Activated CD8-positive, alpha-beta memory T cell treated with anti-CD3 and anti-CD28 coated beads for 48 hours (primary cell): Measurements from ENCODE around the gene GPR22.

ENCODE experiments used
- DNase-seq, 3 experiments: peaks; one replicate each; pipeline ENCODE4 v3.0.0-alpha.2; 2020; ENCODE audit warnings: low read depth in 2 of 3, low spot score in 2 of 3

GPR22 gene, protein sequence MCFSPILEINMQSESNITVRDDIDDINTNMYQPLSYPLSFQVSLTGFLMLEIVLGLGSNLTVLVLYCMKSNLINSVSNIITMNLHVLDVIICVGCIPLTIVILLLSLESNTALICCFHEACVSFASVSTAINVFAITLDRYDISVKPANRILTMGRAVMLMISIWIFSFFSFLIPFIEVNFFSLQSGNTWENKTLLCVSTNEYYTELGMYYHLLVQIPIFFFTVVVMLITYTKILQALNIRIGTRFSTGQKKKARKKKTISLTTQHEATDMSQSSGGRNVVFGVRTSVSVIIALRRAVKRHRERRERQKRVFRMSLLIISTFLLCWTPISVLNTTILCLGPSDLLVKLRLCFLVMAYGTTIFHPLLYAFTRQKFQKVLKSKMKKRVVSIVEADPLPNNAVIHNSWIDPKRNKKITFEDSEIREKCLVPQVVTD

DNA sequence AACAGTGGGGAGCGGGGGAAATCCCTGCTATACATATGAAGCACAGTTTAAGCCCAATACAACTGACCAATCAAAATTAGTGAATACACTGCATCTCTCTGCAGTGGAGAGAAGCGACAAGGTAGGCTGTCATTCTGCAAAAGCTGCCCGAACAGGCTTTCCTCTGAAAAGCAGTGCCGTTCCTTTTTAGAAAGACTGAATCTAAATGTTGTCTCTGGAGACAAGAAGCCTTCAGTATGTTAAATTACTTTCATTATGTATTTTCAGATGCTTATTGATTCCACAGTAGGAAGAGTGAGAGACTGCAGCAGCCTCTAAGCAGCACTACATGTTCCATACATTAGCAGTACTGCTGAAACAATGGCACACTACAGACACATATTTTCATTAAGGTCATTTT is at the start of gene GPR22:
Gene GPR22, plus strand, starts transcription at position 129 of the 400 bp plus-strand sequence. CDS start 4,004 bp downstream, outside the sequence.
- DNase-seq, result no peak

DNA sequence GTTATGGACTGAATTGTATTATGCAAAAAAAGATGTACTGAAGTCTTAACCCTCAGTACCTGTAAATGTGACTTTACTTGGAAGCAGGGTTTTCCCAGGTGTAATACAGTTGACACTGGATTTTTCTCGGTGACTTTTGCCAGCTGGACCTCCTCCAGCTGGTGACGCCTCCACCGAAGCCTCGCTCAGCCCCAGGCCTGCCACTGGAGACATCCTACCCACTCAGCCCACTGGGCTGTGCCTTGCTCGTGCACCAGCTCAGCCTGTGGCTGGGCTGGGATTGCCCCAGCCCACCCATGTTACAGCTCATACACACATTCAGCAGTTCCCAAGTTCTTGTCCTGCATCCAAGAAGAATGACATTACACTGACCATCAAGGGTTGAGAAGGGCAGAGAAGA is 42.4 kb upstream of the GPR22 start:
- DNase-seq, result no peak

DNA sequence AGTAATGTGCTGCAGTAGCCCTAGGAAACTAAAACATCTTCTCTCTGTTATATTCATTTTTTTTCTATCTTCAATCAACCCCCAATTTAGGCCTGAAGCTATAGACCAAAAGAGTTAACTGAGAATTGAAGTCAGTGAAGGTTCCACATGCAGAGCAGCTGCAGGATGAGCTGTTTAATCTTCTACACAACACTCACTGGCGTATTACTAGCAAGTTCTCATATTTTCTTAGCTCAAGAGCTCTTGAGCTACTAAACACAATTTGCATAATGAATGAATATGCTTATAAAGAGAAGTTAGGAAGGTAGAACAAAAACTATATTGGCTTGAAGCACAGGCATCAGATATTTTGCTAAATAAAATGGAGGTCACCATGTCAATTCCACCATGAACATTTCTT is 41.2 kb upstream of the GPR22 start:
- no peak for DNase-seq

DNA sequence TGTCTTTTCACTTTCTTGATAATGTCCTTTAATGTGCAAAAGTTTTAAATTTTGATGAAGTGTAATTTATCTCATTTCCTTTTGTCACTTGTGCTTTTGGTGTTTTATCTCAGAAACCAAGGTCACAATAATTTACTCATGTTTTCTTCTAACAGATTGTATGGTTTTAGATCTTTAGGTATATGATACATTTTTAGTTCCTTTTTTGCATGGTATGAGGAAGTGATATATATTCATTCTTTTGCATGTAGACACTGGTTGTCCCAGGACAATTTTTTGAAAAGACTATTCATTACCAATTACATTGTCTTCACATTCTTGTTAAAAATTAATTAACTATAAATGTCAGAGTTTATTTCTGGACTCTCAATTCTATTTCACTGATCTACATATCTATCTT is 39.8 kb upstream of the GPR22 start:
- no peak for DNase-seq

DNA sequence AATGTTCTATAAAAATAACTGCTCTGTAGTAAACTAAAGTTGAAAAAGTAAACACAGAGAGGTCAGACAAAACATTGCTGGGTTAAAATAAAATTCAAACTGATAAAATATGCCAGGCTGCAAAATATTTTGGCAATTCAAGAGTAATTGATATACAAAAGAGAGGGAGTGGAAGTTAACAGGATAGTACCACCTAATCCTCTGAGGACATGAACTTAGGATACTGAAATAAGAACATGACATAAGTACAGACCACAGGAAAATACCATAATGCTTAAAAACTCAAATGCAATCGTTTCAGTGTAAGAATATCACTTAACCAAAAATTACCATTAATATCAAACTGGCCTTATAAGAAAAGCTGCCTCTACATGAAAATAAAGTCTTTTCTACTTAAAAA is 37.6 kb upstream of the GPR22 start:
- DNase-seq, result no peak

DNA sequence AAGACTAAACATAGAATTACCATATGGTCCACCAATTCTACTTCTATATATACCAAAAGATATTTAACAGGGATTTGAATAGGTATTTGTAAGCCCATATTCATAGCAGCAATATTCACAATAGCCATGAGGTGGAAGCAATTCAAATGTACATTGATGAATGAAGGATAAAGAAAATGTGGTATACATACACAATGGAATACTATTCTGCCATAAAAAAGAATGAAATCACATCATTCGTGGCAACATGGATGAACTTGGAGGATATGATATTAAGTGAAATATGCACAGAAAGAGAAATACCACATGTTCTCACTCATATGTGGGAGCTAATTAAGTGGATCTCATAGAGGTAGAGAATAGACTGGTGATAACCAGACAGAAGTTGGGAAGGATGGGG is 34.1 kb upstream of the GPR22 start:
- no peak for DNase-seq

DNA sequence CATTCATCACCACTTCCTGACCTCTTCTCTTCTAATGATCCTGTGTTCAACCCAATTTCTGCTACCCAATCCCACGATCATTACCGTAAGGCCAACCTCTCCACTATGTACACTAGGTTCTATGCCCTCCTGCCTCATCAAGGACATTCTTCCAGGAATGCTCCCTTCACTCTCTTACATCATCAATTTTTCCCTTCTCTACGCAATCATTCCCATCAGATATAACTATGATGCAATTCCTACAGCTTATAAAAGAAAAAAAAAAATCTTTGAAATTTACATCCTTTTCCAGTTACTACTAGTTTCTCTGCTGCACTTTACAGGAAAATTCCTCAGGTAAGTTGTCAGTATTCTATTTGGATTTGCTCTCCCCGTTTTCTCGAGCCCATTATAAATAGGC is 30.8 kb upstream of the GPR22 start:
- DNase-seq, result no peak

DNA sequence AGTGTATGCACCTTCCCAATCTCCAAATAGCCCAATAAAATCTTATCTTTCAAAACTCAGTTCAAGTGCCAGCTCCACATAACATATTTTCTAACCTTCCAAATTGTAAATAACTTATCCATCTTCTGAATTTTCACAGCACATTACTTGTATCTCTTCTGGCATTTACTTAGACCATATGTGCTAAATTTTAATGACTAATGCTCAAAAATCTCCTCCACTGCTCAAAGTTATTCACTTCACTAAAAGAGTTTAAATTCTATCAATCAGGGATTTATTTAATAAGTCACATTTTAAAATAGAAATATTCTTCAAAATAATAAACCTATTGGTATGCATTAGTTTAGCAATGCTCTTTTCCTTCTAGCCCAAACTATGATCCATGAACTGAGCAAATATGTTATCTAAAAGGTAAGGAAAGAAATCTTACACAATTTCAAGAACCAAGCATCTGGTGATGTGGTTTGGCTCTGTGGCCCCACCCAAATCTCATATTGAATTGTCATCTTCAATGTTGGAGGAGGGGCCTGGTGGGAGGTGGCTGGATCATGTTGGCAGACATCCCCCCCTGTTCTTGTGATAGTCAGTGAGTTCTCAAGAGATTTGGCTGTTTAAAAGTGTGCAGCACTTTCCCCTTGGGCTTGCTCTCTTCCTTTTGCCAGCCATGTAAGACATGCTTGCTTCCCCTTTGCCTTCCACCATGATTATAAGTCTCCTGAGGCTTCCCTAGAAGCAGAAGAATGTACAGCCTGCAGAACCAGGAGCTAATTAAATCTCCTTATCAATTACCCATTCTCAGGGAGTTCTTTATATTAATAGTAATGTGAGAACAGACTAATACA is 28.1 kb upstream of the GPR22 start:
- no peak for DNase-seq

DNA sequence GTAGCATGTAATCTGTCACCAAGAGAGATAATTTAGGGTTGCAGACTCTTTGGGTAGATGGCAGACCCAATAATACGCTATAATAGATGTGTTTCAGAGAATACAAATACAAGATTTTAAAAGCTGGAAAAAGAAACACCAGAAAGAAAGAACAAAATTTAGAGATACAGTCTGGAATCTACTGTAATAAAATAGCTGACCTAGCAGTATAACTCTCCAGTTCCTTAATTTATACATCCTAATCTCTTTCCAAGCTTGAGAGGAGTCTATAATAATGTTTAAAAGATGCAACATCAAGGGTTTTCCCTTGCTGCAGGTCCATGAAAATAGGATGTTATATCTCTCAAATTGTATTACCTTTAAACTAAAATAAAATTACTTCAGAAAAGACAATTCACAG is 27.2 kb upstream of the GPR22 start:
- DNase-seq, result no peak

DNA sequence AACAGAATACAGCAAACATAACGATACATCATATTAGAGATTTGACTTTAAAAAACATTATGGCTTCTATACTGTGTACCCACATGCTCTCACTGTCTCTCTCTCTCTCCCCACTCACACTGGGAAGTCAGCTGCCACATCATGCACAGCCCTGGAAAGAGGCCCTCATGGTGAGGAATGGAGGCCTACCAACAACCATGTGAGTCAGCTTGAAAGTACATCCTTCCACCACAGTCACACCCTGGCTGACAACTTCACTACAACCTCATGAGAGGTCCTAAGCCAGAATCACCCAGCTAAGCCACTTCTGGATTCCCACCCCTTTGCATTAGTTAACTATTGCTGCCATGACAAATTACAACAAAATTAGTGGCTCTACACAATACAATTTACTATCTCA is 23.3 kb upstream of the GPR22 start:
- no peak for DNase-seq

DNA sequence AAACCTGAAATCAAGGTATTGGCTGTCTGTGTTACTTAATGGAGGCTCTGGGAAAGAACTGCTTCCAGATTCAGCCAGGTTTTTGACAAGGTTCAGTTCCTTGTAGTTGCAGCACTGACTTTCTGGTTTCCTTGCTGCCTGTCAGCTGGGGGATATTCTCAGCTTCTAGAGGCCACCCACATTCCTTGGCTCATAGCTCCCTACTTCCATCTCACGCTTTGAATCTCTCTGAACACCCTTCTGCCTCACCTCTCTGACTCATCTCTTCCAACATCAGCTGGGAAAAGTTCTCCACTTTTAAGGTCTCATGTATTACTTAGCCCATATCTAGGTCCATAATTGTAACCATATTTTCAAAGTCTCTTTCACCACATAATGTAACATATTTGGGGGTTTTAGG is 22.9 kb upstream of the GPR22 start:
- DNase-seq, result no peak

DNA sequence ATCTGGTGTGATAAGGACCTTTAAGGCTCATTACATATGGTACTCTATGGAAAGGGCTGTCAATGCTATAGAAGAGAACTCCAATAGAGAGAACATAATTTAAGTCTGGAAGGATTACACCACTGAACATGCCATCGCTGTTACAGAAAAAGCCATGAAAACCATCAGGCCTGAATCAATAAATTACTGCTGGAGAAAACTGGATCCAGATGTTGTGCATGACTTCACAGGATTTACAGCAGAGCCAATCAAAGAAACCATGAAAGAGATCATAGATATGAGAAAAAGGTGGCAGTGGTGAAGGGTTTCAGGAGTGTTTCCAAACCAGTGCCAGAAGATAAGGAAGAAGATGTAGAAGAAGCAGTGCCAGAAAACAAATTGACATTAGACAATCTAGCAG is 18.9 kb upstream of the GPR22 start:
- no peak for DNase-seq

DNA sequence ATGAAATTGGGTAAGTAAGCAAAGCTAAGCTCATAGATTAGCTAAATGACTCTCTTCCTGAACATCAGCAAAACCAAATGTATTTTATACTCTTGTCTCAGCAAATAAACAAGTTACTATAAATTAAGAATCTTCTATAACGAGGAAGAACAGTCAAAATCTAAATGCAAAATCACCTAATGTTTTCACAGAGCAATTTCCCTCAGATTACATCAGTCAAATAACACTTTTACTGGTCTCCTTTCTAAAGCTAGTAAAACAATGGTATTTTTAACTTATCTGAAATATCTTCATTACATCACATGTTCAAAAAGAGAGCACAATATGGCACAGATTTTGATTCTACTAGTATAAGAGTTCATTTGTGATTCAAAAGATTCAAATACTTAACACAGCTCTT is 16.5 kb upstream of the GPR22 start:
- no peak for DNase-seq

DNA sequence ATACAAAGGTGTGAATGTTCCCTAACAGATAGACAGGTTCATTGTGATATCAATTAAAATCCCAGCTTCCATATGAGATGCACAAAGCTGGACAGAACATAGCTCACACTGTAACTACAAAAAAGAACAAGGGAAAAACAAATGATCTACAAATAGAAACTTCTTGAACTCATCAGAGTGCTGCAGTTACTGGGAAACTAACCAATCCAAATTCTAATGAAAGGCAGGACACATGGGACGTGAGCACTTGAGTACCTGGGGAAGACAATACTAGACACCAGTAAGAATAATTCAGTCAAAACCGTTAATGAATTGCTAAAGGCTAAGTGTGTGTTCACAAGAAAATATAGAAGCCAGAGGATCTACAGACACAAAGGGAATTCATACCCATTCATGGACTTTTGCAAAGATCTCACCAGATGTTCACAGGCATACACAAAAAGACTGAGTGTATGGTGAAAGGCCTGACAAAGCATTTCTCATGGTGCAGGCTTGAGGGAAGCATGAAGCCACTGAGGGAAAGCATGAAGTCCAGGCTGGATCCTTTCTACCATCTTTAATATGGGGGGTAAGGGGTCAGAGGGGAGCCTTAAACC is 7.8 kb upstream of the GPR22 start:
- DNase-seq, result no peak

DNA sequence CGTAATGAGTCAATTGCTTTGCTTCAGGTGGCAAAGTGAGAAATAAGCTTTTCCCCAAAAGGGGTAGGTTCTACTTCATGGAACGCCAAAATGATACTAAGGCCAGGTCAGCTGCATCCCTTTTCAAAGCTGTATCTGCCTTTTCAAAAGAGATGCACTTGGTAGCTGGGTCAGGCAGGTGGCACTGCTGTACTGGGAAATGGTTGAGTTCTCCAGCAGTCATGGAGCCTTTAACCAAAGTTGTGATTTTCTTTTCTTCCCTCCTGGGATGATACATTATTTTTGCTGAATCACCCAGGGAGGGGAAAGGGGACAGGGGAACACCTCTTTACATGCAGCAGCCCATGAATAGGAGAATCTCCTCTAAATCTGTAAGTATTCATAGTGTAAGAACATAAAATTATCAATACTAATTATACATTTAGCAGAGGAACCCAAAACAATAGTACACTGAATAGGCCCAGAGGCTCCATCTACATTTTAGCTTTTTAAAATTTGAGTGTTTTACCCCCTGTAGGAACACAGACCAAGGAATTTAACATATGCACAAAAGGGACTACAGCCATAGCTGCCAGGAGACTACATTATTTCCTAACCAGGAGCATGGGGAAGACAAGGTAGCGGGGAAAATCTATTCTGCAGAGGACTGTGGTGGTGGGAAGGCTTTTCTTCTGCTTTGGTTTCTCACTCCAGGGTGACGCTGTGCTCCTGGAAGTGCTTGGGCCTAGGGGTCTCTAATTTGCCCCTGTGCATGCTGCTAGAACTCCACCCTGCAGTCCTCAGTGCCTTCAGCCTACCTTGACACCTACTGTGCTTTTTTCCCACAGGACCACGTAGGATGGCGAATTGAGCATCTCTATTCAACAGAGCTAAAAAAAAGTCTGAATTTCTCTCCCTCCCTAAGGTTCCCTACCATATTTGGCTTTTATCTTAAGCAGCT is 6.4 kb upstream of the GPR22 start:
- no peak for DNase-seq

DNA sequence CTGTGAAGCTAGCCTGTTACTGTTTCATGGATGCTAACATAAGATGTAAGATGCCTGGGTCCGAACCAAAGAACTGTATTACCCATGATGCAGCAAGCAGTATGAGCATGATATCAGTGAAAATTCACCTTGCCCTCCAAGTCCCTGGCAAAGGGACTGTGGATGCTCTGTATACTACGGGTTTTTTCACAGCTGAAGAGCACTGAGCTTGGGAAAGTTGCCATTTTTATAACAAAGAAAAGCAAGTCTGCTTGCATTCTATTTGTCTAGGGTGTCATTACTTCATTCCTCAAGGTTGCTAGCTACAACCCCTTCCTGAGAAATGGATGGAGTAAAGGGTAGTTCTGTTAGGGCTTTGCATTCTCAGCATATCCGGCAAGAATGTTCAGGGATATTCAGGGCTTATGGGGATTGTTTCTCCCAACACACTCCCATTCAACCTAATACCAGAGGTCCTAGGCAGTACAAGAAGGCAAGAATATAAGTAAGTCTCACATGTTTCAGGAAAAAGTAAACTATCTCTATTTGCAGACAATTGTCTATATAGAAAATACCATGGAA is 5.1 kb upstream of the GPR22 start:
- no peak for DNase-seq

DNA sequence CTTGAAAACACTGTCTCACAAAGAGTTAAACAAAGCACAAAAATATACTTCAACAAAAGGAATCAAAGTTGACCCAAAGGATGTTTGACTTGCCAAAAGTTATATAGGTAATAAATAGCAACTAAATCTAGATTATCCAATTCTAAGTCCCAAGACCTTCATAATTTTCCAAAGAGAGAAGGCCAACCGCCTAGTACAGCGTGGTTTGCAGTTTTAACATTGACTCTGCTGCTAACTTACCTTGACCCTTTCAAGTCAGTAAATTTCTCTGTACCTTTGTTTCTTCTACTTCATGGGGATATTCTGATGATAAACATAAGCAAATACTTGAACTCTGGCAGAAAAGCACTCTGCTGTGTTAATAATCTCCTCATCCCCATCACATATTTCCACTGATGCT is 1.9 kb upstream of the GPR22 start:
- DNase-seq, result no peak

DNA sequence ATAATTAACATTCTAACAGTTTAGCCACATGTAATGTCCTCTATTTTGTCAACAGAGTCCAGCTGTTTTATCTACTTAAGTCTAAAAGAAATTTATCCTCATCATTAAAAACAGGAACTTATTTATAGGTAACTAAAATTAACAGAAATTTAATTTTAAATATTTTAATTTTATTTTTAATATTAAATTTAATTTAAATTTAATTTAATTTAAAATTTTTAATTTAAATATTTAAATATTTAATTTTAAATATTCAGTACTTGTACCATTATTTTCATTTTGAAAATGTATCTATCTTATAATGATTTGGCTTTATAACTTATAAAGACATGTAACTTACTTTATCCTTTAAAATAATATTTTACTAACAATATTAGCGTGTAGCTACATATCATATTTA is 1.0 kb upstream of the GPR22 start:
- DNase-seq, result no peak

DNA sequence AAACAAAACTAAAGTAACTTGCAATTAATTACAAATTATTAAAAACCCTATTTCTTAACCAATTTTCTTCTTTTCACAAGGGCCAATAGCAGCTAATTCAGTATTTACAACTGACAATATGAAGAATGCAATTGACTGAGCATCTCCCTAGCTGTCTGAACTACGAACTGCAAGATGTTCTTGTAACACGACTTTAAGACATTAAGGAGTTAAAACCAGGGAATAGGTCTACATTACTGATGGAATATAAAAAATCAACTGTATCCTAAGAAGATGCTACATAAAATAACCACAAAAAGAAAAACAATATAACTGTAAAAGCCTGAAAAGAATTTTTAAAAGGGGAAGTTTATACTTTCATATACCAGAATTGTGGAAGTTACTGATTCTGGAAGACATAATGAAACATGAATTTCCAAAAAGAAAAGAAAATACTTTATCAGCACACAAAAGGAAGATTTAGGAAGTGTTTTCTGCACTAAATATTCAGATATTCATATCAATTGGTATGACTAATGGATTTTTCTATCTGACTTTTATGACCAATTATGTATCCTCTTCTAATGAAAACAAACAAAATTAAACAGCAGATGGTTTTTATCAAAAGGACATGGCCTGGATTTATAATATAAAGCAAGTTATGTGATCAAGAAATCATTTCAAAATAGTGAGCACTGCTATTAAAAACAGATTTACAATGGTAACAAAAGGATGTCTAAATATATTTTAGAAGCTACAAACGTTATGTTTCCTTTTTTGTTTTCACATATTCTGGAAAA is 1.6 kb downstream of the GPR22 start:
- DNase-seq, result no peak

DNA sequence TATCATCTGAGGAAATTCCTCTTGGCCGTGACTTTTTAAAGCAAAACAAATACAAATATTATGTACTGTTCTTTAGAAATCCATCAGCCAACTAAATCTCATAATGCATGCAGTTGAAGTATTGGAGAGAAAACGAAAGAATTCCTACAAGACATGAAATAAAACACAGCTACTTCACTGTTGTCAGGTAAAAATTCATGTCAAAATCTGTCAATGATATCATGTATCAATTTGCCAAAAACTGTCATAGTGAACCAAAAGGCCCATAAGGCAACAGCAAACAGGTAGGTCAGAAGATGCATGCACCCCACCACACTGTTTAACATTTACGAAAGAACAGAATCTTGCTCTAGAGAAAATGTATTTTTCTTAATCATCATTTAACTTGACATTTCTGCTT is 2.3 kb downstream of the GPR22 start:
- no peak for DNase-seq
